Stimulated activated CD8-positive, alpha-beta memory T cell treated with anti-CD3 and anti-CD28 coated beads, Interleukin-12 subunit alpha, Interleukin-12 subunit beta, amount 100 ng/mL, for 1 hour (primary cell): ENCODE data around the gene TOGARAM1.
"Not testable (repeated sequence)": the region's sequence is repeated elsewhere in the genome, so short reads cannot be mapped to it uniquely, and the experiment has no call there.

ENCODE experiments used
- DNase-seq: peaks from one replicate; pipeline ENCODE4 v3.0.0-alpha.2; 2020; ENCODE audit warnings: low read depth

Gene TOGARAM1

GRCh38 chr14:45044638-45045037, 82.6 kb downstream of the TOGARAM1 start:
- no peak for DNase-seq

DNA sequence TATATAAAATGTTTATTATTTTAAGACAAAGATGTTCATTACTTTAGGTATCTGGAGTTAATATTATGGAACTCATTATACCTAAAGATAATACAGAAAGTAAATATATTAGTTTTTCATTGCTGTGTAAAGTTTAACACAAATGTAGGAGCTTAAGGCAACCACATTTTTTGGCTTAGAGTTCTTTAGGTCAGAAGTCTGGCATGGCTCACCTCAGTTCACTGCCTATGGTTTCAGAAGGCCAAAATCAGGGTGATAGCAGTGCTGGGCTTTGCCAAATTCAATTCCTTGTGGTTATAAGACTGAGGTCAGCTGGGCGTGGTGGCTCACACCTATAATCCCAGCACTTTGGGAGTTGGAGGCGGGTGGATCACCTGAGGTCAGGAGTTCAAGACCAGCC, 86.4 kb downstream of the TOGARAM1 start:
- DNase-seq: no peak

GRCh38 chr14:45051180-45051579, 89.2 kb downstream of the TOGARAM1 start:
- DNase-seq: no peak

DNA sequence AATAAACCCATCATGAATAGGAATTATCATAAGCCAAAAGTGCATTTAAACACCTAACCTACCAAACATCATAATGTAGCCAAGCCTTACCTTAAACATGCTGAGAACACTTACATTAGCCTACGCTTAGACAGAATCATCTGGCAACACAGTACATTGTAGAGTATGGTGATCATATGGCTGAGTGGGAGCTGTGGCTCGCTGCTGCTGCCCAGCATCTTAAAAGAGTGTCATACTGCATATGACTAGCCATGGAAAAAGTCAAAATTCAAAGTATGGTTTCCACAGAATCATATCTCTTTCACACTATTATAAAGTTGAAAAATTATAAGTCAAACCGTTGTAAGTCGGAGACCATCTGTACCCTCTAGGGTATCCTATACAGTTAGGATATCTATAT, 89.9 kb downstream of the TOGARAM1 start:
- no peak for DNase-seq

DNA sequence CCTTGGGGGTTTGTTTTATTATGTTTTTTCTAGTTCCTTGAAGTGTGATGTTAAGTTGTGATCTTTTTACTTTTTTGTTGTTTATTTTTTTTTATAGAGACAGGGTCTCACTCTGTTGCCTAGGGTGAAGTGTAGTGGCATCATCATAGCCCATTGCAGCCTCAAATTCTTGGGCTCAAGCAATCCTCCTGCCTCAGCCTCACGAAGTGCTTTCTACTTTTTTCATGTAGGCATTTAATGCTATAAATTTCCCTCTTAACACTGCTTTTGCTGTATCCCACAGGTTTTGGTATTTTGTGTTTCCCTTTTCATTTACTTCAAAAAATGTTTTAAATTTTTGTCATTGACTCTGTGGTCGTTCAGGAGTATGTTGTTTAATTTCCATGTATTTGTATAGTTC, 95.4 kb downstream of the TOGARAM1 start:
- DNase-seq: no peak

GRCh38 chr14:45057881-45058364, 95.9 kb downstream of the TOGARAM1 start:
- no peak for DNase-seq

GRCh38 chr14:45060551-45060950, 98.6 kb downstream of the TOGARAM1 start:
- DNase-seq: no peak

DNA sequence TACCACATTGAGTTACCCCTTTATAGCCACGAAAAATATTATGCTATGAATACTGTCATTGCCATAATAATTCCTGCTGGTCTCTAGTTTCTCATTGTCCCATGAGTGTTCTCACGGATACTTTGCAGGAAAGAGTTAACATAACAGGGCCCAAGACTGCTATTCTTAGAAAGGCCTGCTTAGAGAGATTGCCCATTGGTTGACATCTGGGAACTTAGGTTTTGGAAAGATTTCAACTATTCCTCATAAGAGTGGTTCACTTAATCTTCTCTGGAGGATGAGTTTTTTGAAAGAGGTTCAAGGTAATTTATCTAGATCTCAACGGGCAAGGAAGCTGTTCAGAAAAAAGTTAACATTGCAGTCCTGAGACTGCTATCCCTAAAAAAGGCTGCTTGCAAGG, 103.5 kb downstream of the TOGARAM1 start:
- no peak for DNase-seq

GRCh38 chr14:45065956-45066355, 104.0 kb downstream of the TOGARAM1 start:
- no peak for DNase-seq

- DNase-seq: no peak
Observed at GRCh38 chr14:45066667-45067066, 104.7 kb downstream of the TOGARAM1 start.

DNA sequence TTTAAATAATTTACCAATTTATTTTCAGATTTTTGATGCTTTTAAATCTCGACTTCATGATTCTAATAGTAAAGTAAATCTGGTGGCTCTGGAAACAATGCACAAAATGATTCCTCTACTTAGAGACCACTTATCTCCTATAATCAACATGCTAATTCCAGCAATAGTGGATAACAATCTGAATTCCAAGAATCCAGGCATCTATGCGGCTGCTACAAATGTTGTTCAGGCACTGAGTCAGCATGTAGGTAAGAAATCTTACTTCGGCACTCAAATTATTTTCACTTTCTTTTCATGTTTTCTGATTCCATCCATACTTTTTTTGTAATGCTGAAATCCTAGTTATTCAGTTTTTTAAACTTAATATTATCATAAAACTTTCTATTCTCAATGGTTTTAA, 106.4 kb downstream of the TOGARAM1 start:
- DNase-seq: no peak

GRCh38 chr14:45070215-45070614, 108.2 kb downstream of the TOGARAM1 start:
- DNase-seq: no peak

GRCh38 chr14:45072126-45072525, 110.1 kb downstream of the TOGARAM1 start:
- DNase-seq: no peak

GRCh38 chr14:45073231-45073879, 111.4 kb downstream of the TOGARAM1 start:
- DNase-seq: no peak

GRCh38 chr14:45078323-45078722, 116.3 kb downstream of the TOGARAM1 start:
- no peak for DNase-seq

DNA sequence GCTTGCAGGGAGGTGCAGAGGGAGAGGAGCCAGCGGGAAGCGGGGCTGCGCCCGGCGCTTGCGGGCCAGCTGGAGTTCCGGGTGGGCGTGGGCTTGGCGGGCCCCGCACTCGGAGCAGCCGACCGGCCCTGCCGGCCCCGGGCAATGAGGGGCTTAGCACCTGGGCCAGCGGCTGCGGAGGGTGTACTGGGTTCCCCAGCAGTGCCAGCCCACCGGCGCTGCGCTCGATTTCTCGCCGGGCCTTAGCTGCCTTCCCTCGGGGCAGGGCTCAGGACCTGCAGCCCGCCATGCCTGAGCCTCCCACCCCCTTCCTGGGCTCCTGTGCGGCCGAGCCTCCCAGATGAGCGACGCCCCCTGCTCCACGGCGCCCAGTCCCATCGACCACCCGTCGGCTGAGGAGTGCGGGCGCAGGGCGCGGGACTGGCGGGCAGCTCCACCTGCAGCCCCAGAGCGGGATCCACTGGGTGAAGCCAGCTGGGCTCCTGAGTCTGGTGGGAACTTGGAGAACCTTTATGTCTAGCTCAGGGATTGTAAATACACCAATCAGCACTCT, 118.5 kb downstream of the TOGARAM1 start:
- DNase-seq: not testable (repeated sequence)

DNA sequence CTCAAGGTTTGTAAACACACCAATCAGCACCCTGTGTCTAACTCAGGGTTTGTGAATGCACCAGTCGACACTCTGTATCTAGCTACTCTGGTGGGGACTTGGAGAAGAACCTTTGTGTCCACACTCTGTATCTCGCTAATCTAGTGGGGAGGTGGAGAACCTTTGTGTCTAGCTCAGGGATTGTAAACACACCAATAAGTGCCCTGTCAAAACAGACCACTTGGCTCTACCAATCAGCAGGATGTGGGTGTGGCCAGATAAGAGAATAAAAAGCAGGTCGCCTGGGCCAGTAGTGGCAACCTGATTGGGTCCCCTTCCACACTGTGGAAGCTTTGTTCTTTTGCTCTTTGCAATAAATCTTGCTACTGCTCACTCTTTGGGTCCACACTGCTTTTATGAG, 119.1 kb downstream of the TOGARAM1 start:
- DNase-seq: not testable (repeated sequence)

- DNase-seq: no peak
Observed at GRCh38 chr14:45082420-45082819, 120.4 kb downstream of the TOGARAM1 start.

- DNase-seq: no peak
Observed at GRCh38 chr14:45083617-45083975, 121.6 kb downstream of the TOGARAM1 start.

DNA sequence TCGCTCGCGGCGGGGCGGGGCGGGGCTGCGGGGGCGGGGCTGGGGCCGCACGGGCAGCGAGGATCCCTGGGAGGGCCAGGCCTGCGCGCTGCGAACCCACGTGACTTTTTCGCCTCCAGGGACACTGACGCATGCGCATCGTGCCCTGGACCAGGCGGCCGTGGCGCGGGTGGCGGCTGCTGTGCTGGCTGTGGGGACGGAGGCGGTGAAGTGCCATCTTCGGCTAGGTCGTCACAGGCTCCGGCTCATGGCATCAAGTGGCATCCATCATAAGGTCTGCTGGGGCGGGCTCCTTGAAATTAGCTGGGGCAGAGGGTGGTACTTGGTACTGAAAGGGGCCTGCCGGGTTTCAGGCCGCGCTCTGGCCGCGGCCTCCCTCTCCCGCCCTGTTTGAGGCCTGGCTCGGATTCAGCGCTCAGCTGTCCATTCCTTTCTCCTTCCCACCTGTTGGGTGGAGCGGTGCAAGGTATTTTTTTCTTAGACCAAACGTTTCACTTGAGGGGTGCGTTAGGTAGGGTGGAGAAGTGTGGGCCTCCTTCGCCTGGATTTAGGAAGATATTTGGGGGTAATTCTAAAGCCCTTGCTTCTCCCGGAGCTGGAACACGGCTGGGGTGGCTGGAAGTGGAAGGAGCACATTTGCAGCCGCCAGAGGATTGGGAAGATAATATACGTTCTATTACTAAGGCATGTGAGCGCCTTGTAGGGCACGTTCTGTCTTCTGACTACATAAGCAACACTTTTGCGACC, 122.2 kb downstream of the TOGARAM1 start, which contains the start of gene PRPF39:
PRPF39 (plus strand) TSS at position 141 of the 747 bp plus-strand sequence. CDS start 11,124 bp downstream, outside the sequence.
- DNase-seq: peak; percentile 90

- DNase-seq: no peak
Observed at GRCh38 chr14:45084946-45085346, 123.0 kb downstream of the TOGARAM1 start.

DNA sequence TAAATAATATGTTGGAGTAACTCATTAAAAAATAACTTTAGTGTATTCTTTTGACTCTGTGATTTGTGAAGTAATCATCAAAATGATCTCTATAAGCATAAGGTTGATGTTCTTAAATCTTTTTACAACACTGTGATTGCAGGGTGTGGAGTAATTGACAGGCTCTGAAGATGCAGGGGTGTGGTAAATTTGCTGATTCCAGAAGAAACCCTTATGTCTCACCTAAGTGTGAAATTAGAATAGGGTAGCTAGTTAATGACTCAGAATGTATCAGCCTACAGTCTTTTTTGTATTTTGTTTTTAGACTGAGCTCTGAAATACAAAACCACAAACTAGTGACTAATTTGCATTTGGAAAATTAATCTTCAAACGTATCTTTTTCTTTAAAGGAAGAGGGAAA, 127.8 kb downstream of the TOGARAM1 start:
- no peak for DNase-seq

DNA sequence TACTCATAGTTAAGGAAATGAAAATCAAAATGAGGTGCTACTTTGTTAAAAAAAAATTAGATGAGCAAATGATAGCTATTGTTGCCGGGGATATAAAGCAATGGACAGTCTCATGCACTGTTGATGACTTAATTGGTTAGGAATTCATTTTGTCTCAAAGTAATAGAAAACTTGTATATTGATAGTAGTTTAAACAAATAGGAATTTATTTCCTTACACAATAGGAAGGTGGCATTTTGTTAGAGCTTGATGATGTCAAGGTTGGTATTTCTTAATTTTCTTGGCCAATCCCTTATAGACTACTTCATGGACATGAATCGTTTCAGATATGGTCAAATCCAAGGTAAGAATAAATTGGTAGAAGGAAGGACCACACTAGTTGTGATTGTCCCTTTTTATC, 129.7 kb downstream of the TOGARAM1 start:
- DNase-seq: no peak
